GM18517 (cell line): Measurements from ENCODE around the gene PDGFA.

Experiments
- ATAC-seq: cut with Tn5 transposase; IDR thresholded peaks from one replicate; pipeline ENCODE4 v1.9.1; 2021; ENCODE audit warnings: mild to moderate bottlenecking, moderate library complexity; ENCODE audit not compliant: unreplicated experiment

PDGFA gene

DNA sequence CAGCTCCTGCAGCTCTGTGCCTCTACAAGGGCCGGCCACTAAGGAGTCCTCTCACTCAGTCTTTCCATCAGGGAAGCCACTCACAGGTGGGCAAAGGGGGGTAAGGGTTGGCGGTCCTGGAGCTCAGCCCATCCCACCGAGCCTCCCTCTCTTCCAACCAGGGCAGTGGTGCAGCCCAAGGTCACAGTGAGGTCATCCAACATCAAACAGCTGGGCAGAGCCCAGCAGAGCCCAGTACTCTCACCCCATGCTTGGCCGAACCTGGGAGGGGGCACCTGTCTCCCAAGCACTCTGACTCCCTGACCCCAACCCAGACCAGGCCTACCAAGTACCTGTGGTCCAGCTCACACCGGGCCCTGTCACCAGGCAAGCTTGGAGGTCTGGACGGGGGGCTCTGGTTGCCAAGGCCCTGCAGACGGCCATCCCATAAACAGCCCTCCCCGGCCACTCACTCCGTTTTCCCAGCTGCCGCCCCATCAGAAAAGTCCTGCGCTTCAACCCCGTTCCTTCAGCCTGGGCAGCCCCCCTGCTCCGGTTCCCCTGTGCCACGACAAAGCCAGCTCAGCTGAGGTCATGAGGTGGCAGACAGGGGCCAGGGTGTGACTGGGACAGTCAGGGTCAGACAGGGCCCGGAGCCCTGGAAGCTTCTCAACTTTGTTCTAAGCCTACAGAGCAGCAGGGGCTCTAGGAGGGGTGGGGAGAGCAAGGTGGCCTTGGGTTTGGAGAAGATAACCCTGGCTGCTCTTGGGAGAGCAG is 27.5 kb downstream of the PDGFA start:
- no peak for ATAC-seq

DNA sequence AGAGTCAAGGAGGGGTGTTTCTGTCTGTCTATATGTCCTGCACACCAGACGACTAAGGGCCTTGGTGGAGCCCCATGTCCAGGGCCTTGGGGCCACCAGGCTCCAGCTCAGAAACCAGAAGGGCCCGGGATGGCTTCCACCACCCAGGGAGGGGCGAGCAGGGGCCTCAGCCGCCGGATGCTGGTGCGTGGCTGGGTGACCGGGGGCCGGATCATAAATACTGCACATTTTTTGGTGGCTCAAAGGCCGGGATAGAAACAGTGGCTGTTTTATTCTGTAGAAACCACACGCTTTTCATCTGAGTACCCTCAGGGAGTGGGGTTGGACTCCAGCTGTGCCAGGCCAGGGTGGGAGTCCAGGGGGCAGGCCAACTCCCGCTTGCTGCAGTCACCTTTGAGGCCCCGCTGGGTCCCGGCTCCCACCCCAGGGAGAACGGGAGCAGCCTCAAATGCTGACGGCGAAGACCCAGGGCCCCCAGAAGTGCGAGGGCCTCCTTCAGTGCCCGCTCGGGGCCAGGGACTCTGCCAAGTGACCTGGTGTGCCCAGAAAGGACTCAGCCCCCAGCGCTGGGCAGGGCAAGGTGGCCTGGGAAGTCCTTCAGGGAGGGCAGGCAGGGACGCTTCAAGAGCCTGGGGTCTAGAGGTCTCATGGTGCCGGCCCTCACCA is 28.2 kb downstream of the PDGFA start:
- ATAC-seq = no peak

GRCh38 chr7:490461-491291 is 29.0 kb downstream of the PDGFA start:
- ATAC-seq = no peak

- ATAC-seq = no peak
Measured at GRCh38 chr7:489876-490275, 29.8 kb downstream of the PDGFA start.

GRCh38 chr7:486216-486743 is 33.4 kb downstream of the PDGFA start:
- ATAC-seq = no peak

DNA sequence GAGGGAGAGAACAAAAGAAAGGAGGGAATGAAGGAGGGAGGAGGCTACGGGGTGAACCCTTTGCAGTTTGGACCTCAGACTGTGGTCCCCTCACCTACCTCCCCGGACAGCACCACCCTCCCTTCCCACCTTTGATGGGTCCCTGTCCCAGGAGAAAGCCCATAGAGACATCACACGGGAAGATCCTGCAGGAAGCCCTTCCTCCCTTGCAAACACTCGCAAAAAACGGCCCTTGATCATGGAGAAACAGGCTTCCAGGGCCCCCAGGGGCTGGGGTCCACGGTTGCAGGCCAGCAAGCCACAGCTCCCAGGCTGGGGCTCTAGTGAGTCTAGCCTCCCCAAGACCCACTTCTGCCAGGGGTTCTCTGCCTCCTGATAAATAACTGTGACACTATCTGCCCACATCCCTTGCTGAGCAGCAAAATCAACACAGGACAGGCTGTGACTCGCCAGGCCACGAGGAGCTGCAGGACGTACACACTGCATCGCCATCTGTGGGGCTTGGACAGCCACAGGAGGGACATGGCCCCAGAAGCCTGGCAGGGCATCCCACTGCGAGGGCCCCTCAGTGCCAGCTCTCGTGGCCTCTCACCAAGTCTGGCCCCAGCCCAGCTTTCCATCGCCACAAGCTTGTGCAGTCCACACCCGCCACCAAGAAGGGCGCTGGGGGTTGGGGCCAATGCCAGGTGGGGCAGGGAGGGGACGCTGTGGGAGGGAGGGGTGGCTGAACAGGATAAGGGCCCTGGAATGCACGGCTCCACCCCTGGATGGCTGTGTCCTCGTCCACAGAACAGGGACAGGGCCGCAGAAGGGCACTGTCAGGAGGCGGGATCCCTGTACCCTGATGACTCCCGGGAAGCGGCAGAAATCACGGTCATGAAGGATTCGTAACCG is 34.2 kb downstream of the PDGFA start:
- no peak for ATAC-seq

GRCh38 chr7:484356-485101 is 35.1 kb downstream of the PDGFA start:
- no peak for ATAC-seq

- ATAC-seq = no peak
Measured at GRCh38 chr7:483656-484355, 35.8 kb downstream of the PDGFA start.

- no peak for ATAC-seq
Measured at GRCh38 chr7:482521-483083, 37.0 kb downstream of the PDGFA start.

DNA sequence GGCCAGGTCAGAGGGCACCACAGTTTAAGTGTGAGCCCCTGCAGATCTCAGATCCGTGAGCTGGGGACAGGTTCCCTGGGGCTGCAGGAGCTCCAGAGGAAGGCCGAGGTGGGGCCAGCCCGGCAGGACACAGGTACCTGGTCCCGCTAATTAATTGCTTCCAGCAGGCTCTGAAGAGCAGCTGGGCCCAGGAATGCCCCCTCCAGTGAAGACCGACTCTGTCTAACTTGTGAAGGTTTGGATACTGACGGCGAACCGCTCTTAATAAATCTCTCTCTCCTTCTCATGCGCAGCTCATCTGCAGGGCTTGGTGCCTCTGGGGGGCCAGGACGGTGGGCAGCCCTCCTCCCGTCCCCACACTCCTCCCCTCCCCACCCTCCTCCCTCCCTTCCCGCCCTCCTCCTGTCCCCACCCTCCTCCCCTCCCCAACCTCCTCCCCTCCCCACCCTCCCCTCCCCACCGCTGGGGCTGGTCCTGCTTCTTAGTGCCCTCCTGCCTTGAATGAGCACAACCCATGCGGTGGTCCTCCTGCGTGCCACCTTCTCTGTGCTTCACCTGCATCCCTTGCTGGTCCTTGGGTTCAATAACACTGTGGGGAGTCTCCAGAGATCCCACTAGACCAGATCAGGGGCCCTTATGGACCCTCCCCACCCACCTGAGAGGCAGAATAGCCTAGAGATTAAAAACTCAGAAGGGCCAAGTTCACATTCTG is 38.3 kb downstream of the PDGFA start:
- ATAC-seq = no peak

DNA sequence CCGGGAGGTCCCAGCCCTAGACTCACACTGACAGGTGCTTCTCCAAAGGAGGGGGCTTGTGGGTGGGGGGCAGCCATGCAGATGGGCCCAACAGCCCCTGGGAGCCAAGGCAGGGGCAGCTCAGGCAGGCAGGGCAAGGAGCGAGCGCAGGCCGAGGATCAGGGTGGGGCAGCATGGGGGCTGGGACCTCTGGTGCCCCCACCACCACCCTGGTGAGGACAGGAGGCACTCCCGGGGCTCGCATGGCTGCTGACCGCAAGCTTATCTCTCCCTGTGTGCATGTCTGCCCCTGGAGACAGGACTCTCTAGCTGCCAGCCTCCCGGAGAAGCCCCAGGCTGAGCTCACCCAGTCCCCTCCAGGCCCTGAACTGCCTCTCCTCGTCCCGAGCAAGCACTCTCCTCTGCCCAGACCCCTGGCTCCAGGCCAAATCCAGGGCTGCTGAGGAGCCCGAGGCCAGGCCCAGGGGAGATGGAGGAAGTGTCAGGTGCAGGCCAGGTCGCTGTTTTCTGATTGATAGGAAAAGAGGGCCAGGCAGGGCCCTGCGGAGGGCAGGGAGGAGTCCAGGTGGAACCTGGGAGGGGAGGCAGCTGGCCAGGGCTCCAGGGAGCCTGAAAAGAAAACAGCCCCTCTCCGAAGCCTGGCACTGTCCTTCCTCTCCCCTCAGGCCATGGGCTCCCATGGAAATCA is 39.0 kb downstream of the PDGFA start:
- ATAC-seq = no peak

GRCh38 chr7:479948-480499 is 39.6 kb downstream of the PDGFA start:
- no peak for ATAC-seq

GRCh38 chr7:479115-479947 is 40.3 kb downstream of the PDGFA start:
- ATAC-seq = no peak

DNA sequence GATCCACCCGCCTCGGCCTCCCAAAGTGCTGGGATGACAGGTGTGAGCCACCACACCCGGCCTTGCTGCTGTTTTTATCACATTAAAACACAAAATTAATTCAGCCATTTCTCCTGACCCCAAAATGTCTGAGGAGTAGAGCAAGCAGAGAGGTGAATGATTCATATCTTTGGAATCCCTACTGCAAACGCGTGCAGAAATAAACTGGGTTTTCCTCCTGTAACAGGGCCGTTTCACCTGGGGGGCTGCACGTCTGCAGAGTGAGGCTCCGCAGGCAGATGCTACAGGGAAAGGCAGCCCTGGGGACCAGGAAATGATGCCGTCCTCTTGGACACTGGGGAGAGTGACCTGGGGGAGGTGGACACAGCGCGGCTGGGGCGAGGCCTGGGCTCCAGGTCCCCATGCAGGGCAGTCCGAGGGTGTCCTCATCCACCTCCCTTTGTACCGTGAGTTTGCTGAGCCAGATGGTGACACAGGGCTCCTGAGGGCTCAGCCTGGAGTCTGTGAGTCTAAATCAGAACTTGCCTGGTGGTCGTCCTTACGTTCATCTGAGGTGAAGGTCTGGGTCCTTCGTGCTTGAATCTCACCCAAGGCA is 41.9 kb downstream of the PDGFA start:
- no peak for ATAC-seq

DNA sequence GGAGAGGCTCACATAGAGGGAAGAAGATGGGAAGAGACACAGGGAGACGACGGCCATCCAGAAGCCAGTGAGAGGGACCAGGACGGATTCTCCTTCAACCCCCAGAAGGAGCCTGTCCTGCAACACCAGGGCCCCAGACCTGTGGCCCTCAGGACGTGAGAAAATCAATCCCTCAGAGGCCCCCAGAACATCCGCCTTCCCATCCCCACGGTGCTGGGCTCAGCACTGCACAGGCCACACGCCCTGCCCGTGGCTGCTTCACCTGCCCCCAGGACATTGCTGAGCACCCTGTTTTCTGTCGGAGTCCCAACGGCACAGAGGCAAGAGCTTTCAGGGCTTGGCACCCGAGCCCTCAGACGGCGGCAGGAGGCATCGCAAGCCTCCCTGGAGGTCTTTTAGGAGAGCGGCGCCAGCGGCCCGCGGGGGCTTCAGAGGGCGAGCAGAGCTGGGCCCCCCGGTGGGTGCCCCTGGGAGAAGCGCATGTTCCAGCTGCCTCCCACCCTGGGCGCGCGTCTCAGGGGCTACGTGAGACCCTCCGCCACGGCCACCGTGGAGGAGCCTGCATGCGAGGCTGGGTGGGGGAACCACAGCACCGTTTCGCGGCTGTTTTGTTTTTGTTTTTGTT is 42.8 kb downstream of the PDGFA start:
- no peak for ATAC-seq
